T-helper 22 cell (primary cell): ENCODE data around the gene GCNT1.
"Not testable (repeated sequence)": the region's sequence is repeated elsewhere in the genome, so short reads cannot be mapped to it uniquely, and the experiment has no call there.

ENCODE experiments used
- DNase-seq: peaks from one replicate; pipeline ENCODE4 v3.0.0-alpha.2; 2020; ENCODE audit warnings: low read depth

The GCNT1 gene

DNA sequence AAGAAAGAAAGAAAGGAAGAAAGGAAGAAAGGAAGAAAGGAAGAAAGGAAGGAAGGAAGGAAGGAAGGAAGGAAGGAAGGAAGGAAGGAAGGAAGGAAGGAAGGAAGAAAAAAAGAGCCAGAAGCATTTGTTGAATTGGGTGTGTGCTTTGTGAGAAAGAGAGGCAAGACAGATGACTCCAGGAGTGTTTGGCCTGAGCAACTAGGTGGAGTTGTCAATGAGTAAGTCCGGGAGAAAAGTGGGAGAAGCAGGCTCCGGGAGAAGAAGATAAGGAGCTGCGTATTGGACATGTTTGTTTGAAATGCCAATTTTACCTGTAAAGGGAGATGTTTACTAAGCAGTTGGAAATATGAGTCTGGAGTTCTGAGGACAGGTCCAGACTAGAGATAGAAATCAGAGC, 15.1 kb upstream of the GCNT1 start:
- DNase-seq, result no peak

DNA sequence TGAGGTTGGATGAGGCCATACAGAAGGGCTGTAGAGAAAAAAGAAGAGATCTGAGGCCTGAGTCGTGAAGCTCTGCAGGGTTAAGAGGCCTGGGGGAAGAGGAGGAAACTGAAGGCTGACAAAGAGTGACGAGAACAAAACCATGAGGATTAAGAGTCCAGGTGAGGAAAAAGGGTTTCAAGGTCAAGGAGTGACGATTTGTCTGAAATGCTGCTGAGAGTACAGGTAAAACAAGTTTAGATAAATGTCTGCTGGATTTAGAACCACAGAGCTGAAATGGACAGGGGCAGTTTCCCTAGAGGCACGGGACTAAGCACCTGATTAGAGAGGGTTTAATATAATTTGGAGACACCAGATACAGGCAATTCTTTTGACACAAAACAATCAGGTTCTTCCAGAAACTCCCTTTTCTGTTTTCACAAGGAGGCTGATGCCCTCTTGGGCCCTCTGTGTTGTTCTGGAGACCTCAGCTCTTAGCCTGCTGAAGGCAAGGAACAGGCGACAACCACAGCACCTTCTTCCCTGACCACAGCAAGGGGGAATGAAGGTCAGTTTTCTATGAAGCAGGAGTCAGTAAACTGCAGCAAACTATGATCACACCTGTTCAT, 14.6 kb upstream of the GCNT1 start:
- DNase-seq, result no peak

DNA sequence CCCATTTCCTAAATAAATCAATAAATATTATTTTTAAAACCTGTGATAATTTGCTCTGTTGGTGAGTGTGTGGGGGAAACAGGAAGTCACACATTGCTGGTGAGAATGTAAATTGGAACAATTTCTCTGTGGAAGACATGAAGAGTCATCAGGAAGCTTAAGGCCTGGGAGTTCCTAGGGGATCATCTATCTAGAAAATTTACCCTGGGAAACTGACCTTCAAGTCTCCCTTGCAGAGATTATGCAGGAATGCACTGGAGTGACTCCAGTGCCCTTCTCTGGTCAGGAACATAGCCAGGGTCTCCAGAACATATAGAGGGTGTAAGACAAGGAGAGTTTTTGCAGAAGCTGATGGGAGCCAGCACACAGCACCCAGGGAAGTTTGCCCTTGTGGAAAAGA, 13.0 kb upstream of the GCNT1 start:
- DNase-seq, result no peak

DNA sequence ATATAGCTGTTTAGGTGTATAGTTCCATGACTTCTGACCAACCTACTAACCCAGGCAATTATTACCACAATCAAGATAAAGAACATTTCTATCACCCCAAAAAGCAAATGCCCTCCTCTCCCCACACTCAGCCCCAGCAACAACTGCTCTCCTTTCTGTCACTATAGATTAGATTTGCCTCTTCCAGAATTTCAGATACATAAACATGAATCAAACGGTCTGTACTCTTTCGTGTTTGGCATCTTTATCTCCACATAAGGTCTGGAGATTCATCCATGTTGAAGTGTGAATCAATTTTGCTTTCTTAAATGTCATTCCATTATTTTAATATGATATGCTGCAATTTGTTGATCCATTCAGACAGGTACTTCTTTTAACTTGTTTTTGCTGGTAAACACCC, 10.5 kb upstream of the GCNT1 start:
- DNase-seq, result no peak

DNA sequence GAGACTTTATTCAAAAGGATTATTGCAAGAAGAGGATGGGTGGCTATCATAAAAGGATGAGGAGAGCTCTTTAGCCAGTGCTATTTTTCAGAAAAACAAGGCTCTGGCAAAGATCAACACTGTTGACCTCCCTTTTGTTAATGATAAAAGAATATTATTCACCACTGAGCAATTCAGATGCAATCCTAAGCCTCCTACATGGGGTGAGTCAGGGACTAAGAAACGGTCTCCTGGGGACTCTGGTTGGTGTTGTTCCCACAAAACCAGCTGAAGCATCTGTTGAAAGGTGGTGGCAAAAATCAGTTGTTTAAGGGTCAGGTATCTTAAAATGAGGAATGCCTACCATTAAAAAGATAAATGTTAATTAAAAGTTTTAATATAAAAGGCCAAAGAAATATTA, 7.7 kb upstream of the GCNT1 start:
- no peak for DNase-seq

DNA sequence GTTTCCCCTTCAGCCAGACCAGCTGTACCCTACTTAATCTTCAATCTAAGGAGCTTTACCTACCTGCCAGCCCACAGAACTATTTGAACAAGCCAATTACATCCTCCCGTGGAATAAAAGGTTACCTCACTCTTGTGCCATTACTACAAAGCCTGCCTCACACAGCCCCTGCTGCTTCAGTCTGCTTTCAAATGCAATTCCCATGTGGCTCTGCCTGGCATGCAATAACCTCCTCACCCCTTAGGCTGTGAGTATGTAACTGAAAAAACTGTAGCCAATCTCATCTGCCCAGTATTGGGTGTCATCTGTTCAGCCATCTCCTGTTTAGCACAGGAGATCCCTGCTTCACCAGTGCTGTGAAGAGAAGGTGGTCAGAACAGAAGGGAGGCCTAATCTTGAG, 6.1 kb upstream of the GCNT1 start:
- DNase-seq, result no peak

DNA sequence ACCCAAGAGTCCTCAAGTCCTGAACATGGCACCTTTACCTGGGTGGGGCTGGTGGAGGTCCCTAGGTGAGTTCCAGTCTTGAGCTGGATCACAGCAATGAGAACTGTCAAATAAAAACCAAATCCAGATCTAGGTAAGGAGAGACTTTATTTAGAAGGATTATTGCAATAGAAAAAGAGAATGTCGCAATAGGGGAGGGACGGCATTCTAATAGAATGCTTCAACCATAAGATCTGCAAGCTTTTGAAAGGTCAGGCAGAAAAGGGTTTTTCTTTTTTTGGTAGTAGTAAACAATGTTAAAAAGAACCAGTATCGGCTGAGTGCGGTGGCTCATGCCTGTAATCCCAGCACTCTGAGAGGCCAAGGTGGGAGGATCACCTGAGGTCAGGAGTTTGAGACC, 5.2 kb upstream of the GCNT1 start:
- DNase-seq, result no peak

DNA sequence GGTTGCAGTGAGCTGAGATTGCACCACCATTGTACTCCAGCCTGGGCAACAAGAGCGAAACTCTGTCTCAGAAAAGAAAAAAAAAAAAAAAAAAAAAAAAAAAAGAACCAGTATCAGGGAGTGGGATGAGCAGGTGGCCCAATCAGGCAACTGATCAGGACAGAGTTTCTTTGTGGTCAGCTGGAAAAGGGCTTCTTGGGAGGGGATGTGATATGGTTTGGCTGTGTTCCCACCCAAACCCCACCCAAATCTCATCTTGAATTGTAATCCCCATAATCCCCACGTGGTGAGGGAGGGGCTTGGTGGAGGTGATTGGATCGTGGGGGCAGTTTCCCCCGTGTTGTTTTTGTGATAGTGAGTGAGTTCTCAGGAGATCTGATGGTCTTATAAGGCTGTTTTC, 4.7 kb upstream of the GCNT1 start:
- DNase-seq, result no peak

DNA sequence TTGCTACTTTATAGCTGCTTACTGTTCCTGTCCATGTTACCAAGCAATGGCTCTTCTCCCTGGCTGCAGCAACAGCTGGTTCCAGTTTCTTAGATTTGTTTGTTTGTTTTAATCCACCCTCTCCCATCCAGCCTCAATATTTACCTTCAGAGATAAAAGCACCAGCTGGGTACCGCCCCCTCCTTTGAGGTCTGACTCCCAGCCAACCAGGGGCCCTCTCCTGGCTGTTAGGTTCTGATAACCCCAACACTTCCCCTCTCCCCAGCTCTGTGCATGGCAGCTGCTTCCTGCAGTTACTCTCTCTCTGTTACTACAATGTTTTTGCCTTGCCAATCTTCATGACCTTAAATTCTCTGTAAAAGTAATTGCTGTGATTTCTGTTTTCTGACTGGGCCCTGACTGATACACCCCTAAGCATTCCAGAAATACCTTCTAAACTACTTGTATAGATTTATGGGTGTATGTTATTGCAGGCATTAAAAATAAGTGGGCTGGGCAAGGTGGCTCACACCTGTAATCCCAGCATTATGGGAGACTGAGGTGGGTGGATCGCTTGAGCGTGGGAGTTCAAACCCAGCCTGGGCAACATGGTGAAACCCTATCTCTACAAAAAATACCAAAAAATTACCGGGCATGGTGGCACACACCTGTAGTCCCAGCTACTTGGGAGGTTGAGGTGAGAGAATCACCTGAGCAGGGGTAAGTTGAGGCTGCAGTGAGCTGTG, 2.6 kb upstream of the GCNT1 start:
- peak; percentile 27 for DNase-seq

DNA sequence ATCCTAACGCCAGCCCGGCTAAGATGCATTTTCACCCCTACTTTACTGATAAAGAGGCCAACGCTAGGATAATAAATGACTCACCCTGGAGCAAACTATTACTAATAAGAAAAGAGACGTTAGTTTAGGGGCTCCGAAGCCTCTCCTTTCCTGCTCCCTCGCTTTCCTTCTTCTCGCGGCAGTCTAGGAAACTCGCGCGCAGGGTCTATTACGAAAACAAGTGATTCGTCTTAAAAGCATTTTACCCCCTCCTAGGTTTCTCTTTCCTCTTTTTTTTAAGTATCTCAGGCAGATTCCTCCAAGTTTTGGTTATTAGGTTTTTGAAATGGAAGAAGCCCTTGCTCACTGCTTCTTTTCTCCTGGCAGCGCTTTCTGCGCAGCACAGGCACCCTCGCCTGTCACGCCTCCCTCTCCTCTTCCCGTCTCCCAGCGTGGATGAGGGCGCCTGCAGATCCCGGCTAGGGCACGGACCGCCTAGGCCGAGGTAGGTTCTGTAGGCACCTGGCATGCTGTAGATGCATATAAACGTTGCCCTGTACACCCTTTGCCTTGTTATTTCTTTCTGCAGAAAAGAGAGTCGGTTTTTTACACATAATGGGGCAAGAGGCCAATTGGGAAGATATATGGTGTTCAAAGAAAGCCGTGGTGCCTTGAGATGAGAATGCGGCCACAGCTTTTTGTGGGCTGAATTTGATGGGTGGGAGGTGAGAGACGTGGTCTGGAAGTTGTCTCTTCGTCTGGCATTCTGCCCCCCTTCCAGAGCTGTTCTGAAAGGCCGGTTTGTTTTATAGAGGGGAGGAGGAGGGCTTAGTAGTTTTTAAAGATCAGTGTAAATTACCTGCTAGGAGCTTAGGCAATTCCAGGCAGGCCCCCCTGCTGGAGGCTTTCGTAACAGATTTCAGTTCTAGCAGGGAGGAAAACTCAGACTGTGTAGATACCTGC, 983 bp downstream of the GCNT1 start:
- DNase-seq, result no peak

DNA sequence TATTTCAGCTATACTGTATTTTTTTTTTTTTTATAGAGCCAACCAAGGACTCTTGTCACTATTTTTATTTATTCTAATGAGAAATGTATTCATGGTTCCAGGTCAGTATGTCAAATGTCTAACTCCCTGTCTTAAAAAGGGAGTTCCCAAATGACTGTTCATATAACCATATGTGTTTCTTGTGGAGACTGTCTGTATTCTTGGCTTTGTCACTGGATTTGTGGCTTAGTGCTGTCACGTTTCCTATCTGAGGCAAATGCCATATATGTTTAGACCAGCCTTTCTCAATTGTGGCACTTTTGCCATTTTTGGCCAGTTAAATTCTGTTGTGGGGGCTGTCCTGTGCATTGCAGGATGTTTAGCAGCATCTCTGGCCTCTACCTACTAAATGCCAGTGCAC, 3.1 kb downstream of the GCNT1 start:
- no peak for DNase-seq

DNA sequence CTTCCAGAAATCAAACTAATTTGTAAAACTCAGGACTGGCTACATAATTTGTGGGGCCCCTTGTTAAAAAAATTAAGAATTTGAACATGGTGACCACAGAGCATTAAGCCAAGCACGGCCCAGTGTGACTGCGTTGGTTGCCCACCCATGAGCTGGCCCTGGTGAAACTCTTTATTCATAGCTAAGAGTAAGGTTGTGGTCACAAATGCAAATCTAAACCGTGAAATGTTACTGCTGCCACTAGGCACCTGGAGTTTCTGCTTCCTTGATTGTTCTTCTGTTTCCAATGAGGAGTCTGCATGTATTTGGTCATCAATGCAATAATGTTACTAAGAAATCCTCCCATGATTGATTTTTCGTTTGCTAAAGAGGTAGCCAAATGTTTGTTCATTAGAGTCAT, 4.2 kb downstream of the GCNT1 start:
- no peak for DNase-seq

DNA sequence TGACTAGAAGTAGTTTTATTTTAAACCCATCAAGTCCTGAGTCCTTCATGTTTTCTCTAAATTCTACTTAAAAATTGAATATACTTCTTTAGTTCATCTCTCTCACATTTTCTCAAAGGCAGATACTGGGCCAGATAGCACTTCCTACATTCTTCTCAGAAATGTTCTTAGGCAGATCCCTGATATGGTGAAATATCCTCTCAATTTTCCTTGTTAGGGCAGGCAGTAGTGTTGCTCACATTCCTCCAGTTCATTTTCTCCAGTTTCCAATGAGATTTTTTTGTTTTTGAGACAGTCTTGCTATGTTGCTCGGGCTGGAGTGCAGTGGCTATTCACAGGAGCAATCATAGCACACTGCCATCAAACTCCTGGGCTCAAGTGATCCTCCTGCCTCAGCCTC, 5.7 kb downstream of the GCNT1 start:
- no peak for DNase-seq

DNA sequence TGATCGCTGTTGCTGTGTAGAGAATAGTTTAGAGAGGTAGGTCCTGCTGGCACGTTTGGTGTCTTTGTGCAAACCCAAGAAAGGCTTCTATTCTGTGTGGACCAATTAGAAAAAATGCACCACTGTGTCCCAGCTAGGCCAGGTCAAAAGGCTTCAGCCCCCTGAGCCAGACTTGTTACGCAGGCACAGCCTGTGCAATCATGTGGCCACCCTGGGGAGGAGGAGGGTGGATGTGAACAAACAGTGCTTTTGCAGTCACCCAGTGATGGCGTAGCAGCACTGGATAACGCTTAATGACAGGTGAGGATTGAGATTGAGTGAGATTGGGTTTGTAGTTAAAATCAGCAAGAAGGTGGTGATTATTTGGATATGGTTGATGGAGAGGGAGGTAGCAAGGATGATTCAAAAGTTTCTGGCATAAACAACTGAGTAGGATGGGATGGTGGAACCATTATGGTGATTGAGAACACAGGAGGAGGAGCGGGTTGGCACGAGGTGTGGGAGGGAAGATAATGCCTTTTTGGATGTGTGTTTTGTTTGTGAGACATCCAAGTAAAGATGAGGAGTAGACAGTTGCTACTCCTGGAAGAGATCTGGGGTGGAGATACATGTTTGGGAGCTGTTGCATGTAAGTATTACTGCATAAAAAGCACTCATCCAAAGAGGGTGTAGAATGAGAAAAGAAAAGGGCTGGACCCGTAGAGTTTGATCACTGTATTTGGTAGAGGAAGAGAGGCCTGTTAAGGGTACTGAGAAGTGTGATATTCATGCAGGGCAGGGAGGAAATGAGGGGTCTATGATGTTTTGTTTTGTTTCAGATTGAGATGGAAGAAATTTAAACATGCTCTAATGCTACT, 6.7 kb downstream of the GCNT1 start:
- no peak for DNase-seq

DNA sequence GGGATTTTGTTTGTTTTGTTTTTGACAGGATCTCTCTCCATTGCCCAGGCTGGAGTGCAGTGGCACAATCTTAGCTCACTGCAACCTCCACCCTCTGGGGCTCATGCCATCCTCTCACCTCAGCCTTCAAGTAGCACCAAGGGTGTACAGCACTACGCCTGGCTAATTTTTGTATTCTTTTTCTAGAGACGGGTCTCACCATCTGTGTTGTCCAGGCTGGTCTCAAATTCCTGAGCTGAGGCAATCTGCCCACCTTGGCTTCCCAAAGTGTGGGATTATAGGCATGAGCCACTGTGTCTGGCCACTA, 7.3 kb downstream of the GCNT1 start:
- no peak for DNase-seq

DNA sequence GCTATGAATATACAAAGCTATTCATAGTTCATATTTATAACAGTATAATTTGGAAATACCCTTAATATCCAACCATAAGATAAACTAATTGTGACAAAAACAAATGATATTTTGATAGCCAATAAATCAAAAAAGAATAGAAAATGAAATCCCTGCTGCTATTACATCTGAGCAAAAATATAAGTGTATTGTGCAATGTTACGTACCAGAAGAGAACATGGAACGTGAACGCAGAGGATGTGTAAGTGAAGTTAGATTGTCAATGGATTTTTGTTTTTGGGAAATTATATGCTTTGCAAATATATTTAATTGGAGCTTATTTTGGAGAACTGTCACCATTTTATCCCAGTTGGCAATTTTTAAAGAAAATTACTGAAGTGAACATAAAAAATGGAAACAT, 15.4 kb downstream of the GCNT1 start:
- DNase-seq, result no peak

DNA sequence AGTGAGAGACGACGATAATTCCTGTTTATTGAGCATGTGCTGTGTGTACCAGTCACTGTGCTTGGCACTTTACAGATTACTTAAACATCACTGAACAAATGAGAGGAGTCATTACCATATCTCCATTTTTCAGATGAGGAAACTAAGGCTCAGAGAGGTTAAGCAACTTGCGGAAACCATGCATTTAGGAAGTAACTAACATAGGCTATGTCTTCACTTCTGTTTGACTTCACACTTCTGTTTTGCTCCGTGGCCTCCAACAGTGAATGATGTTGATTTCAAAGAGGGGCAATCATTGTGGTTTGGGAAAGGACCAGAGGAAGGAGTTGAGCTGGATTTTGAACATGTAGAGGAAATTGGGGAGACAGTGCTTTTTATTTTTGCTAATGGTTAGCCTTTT, 16.7 kb downstream of the GCNT1 start:
- DNase-seq, result no peak

DNA sequence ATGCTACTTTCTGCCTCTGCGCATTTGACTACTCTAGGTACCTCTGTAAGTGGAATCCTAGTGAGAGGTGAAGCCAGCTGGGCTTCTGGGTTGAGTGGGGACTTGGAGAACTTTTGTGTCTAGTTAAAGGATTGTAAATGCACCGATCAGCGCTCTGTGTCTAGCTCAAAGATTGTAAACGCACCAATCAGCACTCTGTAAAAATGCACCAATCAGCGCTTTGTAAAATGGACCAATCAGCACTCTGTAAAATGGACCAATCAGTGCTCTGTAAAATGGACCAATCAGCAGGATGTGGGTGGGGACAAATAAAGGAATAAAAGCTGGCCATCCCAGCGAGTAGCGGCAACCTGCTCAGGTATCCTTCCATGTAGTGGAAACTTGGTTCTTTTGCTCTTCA, 18.8 kb downstream of the GCNT1 start:
- DNase-seq, result not testable (repeated sequence)

DNA sequence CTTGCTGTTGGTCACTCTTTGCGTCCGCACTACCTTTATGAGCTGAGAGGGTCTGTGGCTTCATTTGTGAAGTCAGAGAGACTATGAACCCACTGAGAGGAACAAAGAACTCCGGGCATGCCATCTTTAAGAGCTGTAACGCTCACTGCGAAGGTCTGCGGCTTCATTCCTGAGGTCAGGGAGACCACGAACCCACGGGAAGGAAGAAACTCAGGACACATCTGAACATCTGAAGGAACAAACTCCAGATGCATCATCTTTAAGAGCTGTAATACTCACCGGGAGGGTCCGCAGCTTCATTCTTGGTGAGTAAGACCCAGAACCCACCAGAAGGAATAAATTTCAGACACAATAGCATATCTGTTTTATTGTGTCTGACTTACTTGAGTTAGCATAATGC, 19.2 kb downstream of the GCNT1 start:
- DNase-seq, result no peak

DNA sequence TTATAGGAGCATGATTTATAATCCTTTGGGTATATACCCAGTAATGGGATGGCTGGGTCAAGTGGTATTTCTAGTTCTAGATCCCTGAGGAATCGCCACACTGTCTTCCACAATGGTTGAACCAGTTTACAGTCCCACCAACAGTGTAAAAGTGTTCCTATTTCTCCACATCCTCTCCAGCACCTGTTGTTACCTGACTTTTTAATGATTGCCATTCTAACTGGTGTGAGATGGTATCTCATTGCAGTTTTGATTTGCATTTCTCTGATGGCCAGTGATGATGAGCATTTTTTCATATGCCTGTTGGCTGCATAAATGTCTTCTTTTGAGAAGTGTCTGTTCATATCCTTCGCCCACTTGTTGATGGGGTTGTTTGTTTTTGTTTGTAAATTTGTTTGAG, 20.4 kb downstream of the GCNT1 start:
- not testable (repeated sequence) for DNase-seq

DNA sequence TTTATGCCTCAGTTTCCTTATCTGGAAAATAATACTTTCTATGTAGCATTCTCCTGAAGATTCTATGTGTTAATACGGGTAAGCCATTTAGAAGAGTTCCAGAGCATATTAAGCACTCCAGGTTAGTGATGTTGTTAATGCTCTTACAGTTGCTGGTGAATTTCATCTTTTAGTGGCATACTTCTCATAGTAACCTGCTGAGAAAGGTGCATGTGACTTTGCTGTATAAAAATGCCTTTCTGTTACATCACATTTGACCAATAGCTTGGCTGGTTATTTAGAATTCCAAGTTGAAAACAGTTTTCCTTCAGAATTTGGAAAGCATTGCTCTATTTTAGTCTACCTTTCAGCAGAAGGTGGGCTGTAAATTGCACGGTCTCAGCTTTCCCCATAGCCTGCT, 27.2 kb downstream of the GCNT1 start:
- DNase-seq, result no peak

DNA sequence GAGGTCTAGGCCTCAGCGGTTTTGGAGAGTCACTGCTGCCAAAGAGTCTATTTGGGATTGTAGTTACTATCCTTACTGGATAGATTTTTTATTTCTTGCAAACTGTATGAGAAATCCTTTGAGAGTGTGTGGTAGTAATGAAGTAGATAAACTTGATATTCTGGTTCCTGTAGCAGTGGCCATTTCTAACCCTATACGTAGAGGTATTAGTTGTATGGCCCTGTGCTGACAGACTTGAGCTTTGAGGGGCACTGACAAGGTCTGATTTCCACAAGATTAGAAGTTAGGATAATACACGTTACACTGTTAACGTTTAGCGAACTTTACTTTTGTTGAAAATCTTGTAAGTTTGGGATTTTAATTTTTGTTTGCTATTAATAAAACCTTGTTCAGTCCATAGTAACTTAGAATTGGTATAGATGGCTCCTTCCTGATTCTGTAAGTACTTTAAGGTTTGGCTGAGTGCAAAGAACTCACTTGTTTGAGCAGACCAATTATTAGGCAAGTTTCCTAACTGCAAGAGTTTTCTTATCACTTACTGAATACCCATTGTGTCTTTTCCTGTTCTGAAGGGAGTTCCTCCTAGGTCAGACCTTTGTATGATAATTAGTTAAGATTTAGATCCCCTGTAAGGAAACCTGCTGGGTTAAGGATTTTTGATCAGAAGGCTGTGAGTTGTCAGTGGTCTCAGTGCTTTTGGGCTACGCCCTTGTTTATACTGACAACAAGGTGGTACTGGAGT, 31.4 kb downstream of the GCNT1 start:
- no peak for DNase-seq
